22Rv1 (cell line): ENCODE measurements around the gene MAGI1.

Source experiments
- H3K27ac ChIP-seq: fragments of 450-650 bp; 2 replicates; pipeline ENCODE4 v1.5.1; 2017
- CTCF ChIP-seq: fragments of 450-650 bp; IDR thresholded peaks from 2 replicates; pipeline ENCODE4 v1.5.1; 2017; ENCODE audit warnings: mild to moderate bottlenecking
- ZFX ChIP-seq: fragments of 450-650 bp; IDR thresholded peaks from 2 replicates; pipeline ENCODE4 v1.6.1; 2017; ENCODE audit warnings: antibody characterized with exemption, borderline replicate concordance

The MAGI1 gene

DNA sequence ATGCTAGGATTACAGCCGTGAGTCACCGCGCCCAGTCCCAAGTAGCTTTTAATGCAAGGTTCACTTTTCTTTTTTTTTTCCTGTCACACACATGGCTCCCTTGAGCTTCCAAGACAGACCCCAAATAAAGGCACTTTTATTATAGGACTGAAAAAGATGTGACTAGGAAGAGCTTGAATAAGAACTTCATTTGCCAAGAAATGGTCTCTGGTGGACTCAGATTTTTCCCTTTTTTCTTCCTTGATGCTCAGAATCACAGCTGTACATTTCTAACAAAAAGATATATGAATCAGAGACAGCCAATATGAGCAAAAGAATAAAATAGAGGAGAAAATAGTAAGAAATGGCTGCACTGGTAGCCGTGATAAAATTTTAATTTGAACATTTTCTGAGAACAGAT, 337.2 kb downstream of the MAGI1 start:
- no peak for TF ChIP-seq CTCF
- no peak for TF ChIP-seq ZFX
- no peak overlapping the region for H3K27ac ChIP-seq

GRCh38 chr3:65689436-65689835, 349.3 kb downstream of the MAGI1 start:
- no peak overlapping the region for H3K27ac ChIP-seq
- TF ChIP-seq CTCF (no peak), ZFX (no peak)

DNA sequence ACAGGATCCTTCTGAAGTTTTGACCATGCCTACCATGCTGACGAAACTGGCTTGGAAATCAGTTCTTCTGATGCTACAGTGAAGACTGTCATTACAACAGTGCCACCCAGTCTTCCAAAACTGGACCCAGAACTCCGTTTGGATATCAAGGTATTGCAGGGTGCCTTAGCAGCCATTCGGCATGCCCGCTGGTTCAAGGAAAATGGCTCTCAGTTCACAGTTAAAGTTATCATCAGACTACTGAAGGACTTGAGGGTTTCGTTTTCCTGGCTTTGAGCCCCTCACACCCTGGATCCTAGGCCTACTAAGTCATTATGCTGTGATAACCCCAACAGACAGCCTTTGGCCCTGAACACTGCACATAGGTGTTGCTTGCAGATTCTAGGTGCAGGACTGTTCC, 351.0 kb downstream of the MAGI1 start:
- no peak overlapping the region for H3K27ac ChIP-seq
- no peak for TF ChIP-seq CTCF
- TF ChIP-seq ZFX = no peak

DNA sequence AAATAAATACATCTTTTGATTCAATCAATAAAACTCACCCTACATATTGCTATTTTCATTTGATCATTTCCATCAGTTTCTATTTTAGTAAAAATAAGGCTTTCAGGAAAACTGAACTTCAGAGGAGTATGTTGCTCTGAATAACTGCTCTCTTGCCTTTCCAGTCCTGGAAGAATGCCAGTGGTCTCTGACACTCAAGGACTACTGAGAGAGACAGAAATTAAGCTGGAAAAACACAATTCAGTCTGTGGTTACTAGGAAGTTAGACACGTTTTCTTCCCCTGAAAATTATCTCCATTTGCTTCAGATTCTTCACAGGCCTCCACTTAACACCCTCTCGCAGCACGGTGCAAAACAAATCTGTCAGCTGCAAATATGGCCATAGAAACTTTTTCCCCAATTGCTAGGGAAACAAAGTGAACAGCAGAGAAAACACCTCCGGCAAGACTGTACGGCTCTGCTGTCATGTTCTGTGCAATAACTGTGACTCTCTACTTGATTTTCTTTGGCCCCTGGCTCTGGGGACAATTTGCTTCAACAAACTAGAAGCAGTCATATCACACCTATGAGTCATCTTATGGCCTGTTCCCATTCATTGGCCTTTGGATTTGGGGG, 353.0 kb downstream of the MAGI1 start:
- no peak overlapping the region for H3K27ac ChIP-seq
- TF ChIP-seq CTCF (no peak), ZFX (no peak)

DNA sequence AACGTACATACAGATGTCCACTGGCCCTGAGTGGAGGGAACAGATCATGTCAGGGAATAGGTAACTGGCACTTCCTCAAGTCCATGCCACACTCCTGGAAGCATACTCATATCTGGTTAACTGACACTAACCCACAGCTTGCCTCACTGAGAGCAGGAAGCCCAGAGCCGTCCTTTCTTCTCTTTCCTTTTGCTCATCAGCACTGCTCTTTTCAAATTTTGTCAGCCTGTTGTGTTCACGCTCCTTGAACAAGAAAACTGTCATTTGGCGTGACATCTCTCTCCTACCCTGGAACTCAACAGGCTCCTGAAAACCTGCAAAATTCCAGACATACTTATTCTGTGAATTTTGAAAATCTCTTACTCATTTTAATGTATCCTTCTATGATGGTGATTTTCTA, 360.2 kb downstream of the MAGI1 start:
- H3K27ac ChIP-seq = no peak overlapping the region
- TF ChIP-seq ZFX = no peak
- TF ChIP-seq CTCF = no peak

DNA sequence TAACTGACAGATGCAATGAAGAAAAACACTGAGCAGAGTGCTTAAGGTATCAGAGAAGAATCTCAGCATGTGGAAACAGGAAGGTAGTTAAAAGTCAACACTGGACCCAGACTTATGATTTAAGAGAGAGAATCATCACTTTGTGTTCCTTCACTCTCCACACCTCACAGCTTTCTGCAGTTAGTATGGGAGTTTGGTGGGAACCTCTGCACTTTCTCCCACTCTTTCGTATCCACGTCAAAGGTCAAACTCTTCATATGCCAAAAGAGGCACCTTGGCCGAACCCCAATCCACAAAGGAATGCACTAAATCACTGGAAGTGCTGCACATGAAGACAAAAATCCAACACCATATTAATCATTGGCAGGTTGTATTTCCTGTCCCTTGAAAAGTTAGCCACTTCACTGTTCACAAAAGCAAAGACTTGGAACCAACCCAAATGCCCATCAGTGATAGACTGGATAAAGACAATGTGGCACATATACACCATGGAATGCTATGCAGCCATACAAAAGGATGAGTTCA, 361.2 kb downstream of the MAGI1 start:
- TF ChIP-seq CTCF (no peak), ZFX (no peak)

DNA sequence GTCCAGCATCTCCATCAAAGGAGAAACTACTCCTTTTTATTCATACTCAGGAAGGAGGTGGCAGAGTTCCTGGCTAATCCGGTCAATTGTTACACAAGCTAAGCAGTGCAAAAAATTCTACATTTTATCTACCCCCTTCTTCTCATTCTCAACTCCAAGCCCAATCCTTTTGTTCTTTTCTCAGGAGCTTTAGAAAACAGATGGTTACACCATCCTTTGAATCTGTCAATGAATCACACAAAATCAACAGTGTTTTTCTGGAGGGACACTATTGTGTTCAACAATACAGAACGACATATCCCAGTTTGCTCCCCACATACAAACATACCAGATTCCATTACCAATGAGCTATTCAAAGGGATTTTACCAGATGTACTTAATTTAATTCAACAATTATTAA, 362.1 kb downstream of the MAGI1 start:
- TF ChIP-seq CTCF (no peak), ZFX (no peak)
- H3K27ac ChIP-seq = no peak overlapping the region

More for the DNA sequence above, 361.2 kb downstream of the MAGI1 start:
- no peak overlapping the region for H3K27ac ChIP-seq
